ENCODE results near the gene PDE4D.
"Not testable (repeated sequence)": the region's sequence is repeated elsewhere in the genome, so short reads cannot be mapped to it uniquely, and the experiment has no call there.

Gene PDE4D

GRCh38 chr5:59684388-59685190 lies 208.9 kb downstream of the PDE4D start:
- no peak overlapping the region for H3K4me3 ChIP-seq (ENCODE audit: low read length)
- no peaks in the 10 kb centered on the region for H3K9me3 ChIP-seq (replicated peaks; ENCODE audit: low read length)
- H3K27me3 ChIP-seq (ENCODE audit: control insufficient read depth, insufficient read depth, low read length): no peaks in the 10 kb centered on the region
- no peak overlapping the region for H3K4me2 ChIP-seq (ENCODE audit: low read length)
- H3K4me1 ChIP-seq (ENCODE audit: control insufficient read depth, insufficient read depth, low read length): peaks cover 9% of the 10 kb centered on the region
- no peak overlapping the region for H3K9ac ChIP-seq (ENCODE audit: low read depth, low read length)
- no peaks in the 10 kb centered on the region for H3K36me3 ChIP-seq (ENCODE audit: insufficient read depth, low read length)

GRCh38 chr5:59683311-59683710 lies 210.2 kb downstream of the PDE4D start:
- Histone ChIP-seq H3K4me1 (ENCODE audit: control insufficient read depth, insufficient read depth, low read length) (peaks cover 9% of the 10 kb centered on the region), H3K9ac (ENCODE audit: low read depth, low read length) (no peak overlapping the region), H3K36me3 (ENCODE audit: insufficient read depth, low read length) (no peaks in the 10 kb centered on the region), H3K4me2 (ENCODE audit: low read length) (no peak overlapping the region), H3K4me3 (ENCODE audit: low read length) (no peak overlapping the region), H3K27me3 (ENCODE audit: control insufficient read depth, insufficient read depth, low read length) (no peaks in the 10 kb centered on the region), H3K9me3 (replicated peaks; ENCODE audit: low read length) (no peaks in the 10 kb centered on the region)

DNA sequence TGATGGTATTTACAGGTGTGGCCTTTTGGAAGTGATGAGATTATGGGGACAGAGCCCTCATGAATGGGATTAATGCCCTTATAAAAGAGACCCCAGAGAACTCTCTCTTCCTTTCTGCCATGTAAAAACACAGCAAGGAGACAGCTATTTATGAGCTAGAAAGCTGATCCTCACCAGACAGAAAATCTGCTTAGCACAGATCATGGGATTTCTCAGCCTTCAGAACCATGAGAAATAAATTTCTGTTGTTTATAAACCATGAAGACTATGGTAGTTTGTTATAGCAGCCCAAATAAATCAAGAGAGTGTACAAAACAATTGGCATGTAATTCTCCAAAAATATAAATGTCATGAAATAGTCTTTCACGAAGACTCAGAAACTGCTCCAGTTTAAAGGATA lies 211.0 kb downstream of the PDE4D start:
- Histone ChIP-seq H3K36me3 (ENCODE audit: insufficient read depth, low read length) (no peaks in the 10 kb centered on the region), H3K9ac (ENCODE audit: low read depth, low read length) (no peak overlapping the region), H3K4me1 (ENCODE audit: control insufficient read depth, insufficient read depth, low read length) (peaks cover 9% of the 10 kb centered on the region), H3K9me3 (replicated peaks; ENCODE audit: low read length) (no peaks in the 10 kb centered on the region), H3K4me3 (ENCODE audit: low read length) (no peak overlapping the region), H3K27me3 (ENCODE audit: control insufficient read depth, insufficient read depth, low read length) (no peaks in the 10 kb centered on the region), H3K4me2 (ENCODE audit: low read length) (no peak overlapping the region)

DNA sequence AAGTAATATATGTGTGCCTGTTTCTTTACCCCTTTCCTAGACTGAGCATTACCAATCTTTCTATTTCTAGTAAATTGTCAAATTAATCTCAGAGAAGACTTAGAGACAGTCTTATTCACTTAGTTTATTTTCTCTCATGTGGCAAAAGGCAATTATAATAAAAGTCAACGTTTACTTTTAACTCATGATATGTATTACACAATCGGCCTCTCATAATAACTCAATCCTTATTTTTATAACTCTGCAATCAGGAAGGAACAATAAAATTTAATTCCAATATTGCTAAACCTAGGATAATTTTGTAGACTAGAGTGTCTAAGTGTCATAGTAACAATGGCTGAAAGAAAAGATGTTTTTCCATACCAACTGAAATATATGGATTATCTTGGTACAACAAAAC lies 214.6 kb downstream of the PDE4D start:
- H3K4me2 ChIP-seq (ENCODE audit: low read length): no peak overlapping the region
- H3K36me3 ChIP-seq (ENCODE audit: insufficient read depth, low read length): no peaks in the 10 kb centered on the region

DNA sequence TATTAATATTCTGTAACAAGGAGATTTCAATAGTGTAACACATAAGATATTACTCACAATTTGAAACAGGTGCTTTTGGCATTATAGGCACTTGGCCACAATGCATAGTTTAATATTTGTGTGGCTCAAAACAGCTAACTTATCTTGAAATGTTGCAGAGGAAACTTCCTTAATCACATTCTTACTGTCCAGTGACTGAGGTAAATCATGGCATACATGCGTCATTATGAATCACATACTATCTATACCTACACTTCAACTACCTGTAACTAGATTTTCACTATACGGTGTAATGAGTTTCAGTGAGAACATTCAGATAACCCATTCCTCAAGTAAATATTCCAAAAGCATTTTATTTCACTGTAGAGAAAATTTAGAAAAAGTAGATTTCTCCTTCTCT lies 218.8 kb downstream of the PDE4D start:
- Histone ChIP-seq H3K4me3 (ENCODE audit: low read length) (no peak overlapping the region), H3K27me3 (ENCODE audit: control insufficient read depth, insufficient read depth, low read length) (no peaks in the 10 kb centered on the region), H3K36me3 (ENCODE audit: insufficient read depth, low read length) (no peaks in the 10 kb centered on the region), H3K9me3 (replicated peaks; ENCODE audit: low read length) (no peaks in the 10 kb centered on the region), H3K4me2 (ENCODE audit: low read length) (no peak overlapping the region), H3K4me1 (ENCODE audit: control insufficient read depth, insufficient read depth, low read length) (peaks cover 8% of the 10 kb centered on the region), H3K9ac (ENCODE audit: low read depth, low read length) (no peak overlapping the region)

More for the DNA sequence above, 214.6 kb downstream of the PDE4D start:
- Histone ChIP-seq H3K4me3 (ENCODE audit: low read length) (no peak overlapping the region), H3K9me3 (replicated peaks; ENCODE audit: low read length) (no peaks in the 10 kb centered on the region), H3K9ac (ENCODE audit: low read depth, low read length) (no peak overlapping the region), H3K27me3 (ENCODE audit: control insufficient read depth, insufficient read depth, low read length) (no peaks in the 10 kb centered on the region), H3K4me1 (ENCODE audit: control insufficient read depth, insufficient read depth, low read length) (no peaks in the 10 kb centered on the region)

GRCh38 chr5:59673438-59674058 lies 220.0 kb downstream of the PDE4D start:
- Histone ChIP-seq H3K9me3 (replicated peaks; ENCODE audit: low read length) (no peaks in the 10 kb centered on the region), H3K36me3 (ENCODE audit: insufficient read depth, low read length) (no peaks in the 10 kb centered on the region), H3K27me3 (ENCODE audit: control insufficient read depth, insufficient read depth, low read length) (no peaks in the 10 kb centered on the region), H3K4me3 (ENCODE audit: low read length) (no peak overlapping the region), H3K4me1 (ENCODE audit: control insufficient read depth, insufficient read depth, low read length) (peaks cover 8% of the 10 kb centered on the region), H3K9ac (ENCODE audit: low read depth, low read length) (no peak overlapping the region), H3K4me2 (ENCODE audit: low read length) (no peak overlapping the region)

- H3K4me3 ChIP-seq (ENCODE audit: low read length): no peak overlapping the region
- H3K36me3 ChIP-seq (ENCODE audit: insufficient read depth, low read length): no peaks in the 10 kb centered on the region
- no peaks in the 10 kb centered on the region for H3K27me3 ChIP-seq (ENCODE audit: control insufficient read depth, insufficient read depth, low read length)
- no peak overlapping the region for H3K4me2 ChIP-seq (ENCODE audit: low read length)
- H3K4me1 ChIP-seq (ENCODE audit: control insufficient read depth, insufficient read depth, low read length): peaks cover 7% of the 10 kb centered on the region
- no peaks in the 10 kb centered on the region for H3K9me3 ChIP-seq (replicated peaks; ENCODE audit: low read length)
- H3K9ac ChIP-seq (ENCODE audit: low read depth, low read length): no peak overlapping the region
These were observed 227.0 kb downstream of the PDE4D start for GRCh38 chr5:59666440-59667068.

DNA sequence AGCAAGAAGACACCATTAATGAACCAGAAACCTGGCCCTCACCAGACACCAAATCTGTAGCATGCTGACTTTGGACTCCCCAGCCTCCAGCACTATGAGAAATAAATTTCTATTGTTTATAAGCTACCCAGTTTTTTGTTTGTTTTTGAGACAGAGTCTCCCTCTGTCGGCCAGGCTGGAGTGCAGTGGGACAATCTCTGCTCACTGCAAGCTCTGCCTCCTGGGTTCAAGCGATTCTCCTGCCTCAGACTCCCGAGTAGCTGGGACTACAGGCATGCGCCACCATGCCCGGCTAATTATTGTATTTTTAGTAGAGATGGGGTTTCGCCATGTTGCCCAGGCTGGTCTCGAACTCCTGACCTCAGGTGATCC lies 227.7 kb downstream of the PDE4D start:
- H3K36me3 ChIP-seq (ENCODE audit: insufficient read depth, low read length); H3K9me3 ChIP-seq (replicated peaks; ENCODE audit: low read length); H3K9ac ChIP-seq (ENCODE audit: low read depth, low read length); H3K27me3 ChIP-seq (ENCODE audit: control insufficient read depth, insufficient read depth, low read length); H3K4me3 ChIP-seq (ENCODE audit: low read length); H3K4me2 ChIP-seq (ENCODE audit: low read length): not testable (repeated sequence)
- H3K4me1 ChIP-seq (ENCODE audit: control insufficient read depth, insufficient read depth, low read length): peaks cover 11% of the 10 kb centered on the region

DNA sequence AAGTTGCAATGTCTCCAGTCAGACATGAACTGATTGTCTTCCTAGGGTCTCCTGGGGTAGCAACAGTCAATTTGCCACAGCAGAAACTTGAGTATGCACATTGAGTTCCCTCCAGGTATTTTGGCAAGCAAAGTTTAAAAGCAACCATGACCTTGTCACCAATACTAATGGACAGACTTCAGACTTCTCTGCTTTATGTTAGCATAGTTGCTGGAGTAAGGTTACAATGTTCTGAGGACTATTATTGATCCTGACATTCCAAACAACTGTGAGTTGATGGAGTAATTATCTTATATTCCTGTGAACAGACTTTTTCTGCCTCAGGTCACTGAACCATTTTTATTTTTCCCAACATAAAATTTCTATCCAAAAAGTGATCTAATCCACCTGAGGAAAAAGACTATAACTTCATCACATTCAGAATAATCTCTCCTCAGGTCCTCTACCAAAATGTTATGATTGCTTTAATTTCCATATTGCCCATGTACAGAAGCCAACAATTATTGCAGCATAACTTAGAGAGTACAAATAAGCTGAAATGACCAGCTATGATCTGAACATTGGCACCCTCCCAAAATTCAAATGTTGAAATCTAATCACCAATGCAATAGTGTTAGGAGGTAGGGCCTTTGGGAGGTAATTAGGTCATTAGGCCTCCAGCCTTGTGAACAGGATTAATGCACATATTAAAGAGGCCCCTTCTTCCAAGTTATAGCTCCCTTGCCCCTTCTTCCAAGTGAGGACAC lies 228.3 kb downstream of the PDE4D start:
- no peak overlapping the region for H3K9ac ChIP-seq (ENCODE audit: low read depth, low read length)
- H3K9me3 ChIP-seq (replicated peaks; ENCODE audit: low read length): no peaks in the 10 kb centered on the region
- H3K4me1 ChIP-seq (ENCODE audit: control insufficient read depth, insufficient read depth, low read length): peaks cover 11% of the 10 kb centered on the region
- no peaks in the 10 kb centered on the region for H3K36me3 ChIP-seq (ENCODE audit: insufficient read depth, low read length)
- H3K27me3 ChIP-seq (ENCODE audit: control insufficient read depth, insufficient read depth, low read length): no peaks in the 10 kb centered on the region
- H3K4me3 ChIP-seq (ENCODE audit: low read length): no peak overlapping the region
- no peak overlapping the region for H3K4me2 ChIP-seq (ENCODE audit: low read length)

GRCh38 chr5:59661954-59662615 lies 231.4 kb downstream of the PDE4D start:
- peak overlapping the region; percentile 63 for H3K4me2 ChIP-seq (ENCODE audit: low read length)
- no peaks in the 10 kb centered on the region for H3K36me3 ChIP-seq (ENCODE audit: insufficient read depth, low read length)
- H3K27me3 ChIP-seq (ENCODE audit: control insufficient read depth, insufficient read depth, low read length): no peaks in the 10 kb centered on the region
- H3K4me3 ChIP-seq (ENCODE audit: low read length): no peak overlapping the region
- peaks cover 11% of the 10 kb centered on the region for H3K4me1 ChIP-seq (ENCODE audit: control insufficient read depth, insufficient read depth, low read length)
- H3K9ac ChIP-seq (ENCODE audit: low read depth, low read length): peak overlapping the region; percentile 12
- no peaks in the 10 kb centered on the region for H3K9me3 ChIP-seq (replicated peaks; ENCODE audit: low read length)

DNA sequence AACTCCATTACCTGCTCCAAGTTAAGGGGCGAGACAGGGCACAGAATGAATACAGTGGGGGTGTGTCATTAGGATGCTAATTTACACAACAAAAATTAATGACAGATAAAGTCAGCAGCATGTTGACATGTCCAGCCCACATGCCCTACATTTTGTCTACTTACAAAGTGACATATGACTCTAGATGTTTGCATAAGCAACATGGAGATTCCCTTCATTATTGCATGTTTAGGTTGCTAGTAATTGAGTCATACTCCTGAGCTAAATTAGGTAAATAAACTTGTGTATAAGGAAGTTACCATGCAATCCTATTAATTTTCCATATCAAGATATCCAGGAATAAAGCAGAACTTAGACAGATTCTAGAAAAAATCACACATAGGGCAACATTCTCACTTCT lies 232.2 kb downstream of the PDE4D start:
- Histone ChIP-seq H3K36me3 (ENCODE audit: insufficient read depth, low read length) (no peaks in the 10 kb centered on the region), H3K9me3 (replicated peaks; ENCODE audit: low read length) (no peaks in the 10 kb centered on the region), H3K4me1 (ENCODE audit: control insufficient read depth, insufficient read depth, low read length) (peaks cover 11% of the 10 kb centered on the region), H3K9ac (ENCODE audit: low read depth, low read length) (peak overlapping the region; percentile 16), H3K27me3 (ENCODE audit: control insufficient read depth, insufficient read depth, low read length) (no peaks in the 10 kb centered on the region), H3K4me3 (ENCODE audit: low read length) (no peak overlapping the region), H3K4me2 (ENCODE audit: low read length) (no peak overlapping the region)

Data from skeletal muscle satellite cell (primary cell).